H9 (cell line): Measurements from ENCODE around the gene INPP5B. TPM values are rescaled to one million over a fixed set of nuclear protein-coding genes. Genes with fewer than 3 reads are reported as not detected.

ENCODE experiments used
- DNase-seq: peaks from one replicate; pipeline ENCODE4 v3.0.0-alpha.2; 2017
- H2AFZ ChIP-seq: one replicate; pipeline ENCODE4 v1.6.1; 2013; ENCODE audit warnings: mild to moderate bottlenecking, low read length, control low read depth, moderate library complexity
- H2AK5ac ChIP-seq: 2 replicates; pipeline ENCODE4 v1.6.1; 2013; ENCODE audit warnings: low read length, control low read depth, mixed read lengths; ENCODE audit not compliant: insufficient read length
- H2BK120ac ChIP-seq: one replicate; pipeline ENCODE4 v1.6.1; 2013; ENCODE audit warnings: low read depth, mild to moderate bottlenecking, low read length, control low read depth, inconsistent platforms; ENCODE audit not compliant: poor library complexity, severe bottlenecking
- H2BK12ac ChIP-seq: 2 replicates; pipeline ENCODE4 v1.6.1; 2013; ENCODE audit warnings: low read length, control low read depth, mixed read lengths, low read depth; ENCODE audit not compliant: insufficient read length
- H2BK15ac ChIP-seq: 2 replicates; pipeline ENCODE4 v1.6.1; 2013; ENCODE audit warnings: low read depth, low read length, control low read depth
- H2BK20ac ChIP-seq: one replicate; pipeline ENCODE4 v1.6.1; 2013; ENCODE audit warnings: low read depth, mild to moderate bottlenecking, low read length, control low read depth, inconsistent platforms; ENCODE audit not compliant: poor library complexity, severe bottlenecking
- H2BK5ac ChIP-seq: 2 replicates; pipeline ENCODE4 v1.6.1; 2013; ENCODE audit warnings: low read length, control low read depth, mixed read lengths; ENCODE audit not compliant: insufficient read length
- H3K14ac ChIP-seq: 2 replicates; pipeline ENCODE4 v1.6.1; 2013; ENCODE audit warnings: low read length, control low read depth; ENCODE audit not compliant: insufficient read depth
- H3K18ac ChIP-seq: 2 replicates; pipeline ENCODE4 v1.6.1; 2013; ENCODE audit warnings: low read depth, mild to moderate bottlenecking, mixed read lengths, low read length, control low read depth; ENCODE audit not compliant: insufficient read length
- H3K23ac ChIP-seq: 2 replicates; pipeline ENCODE4 v1.6.1; 2013; ENCODE audit warnings: low read length, control low read depth, mixed read lengths, low read depth; ENCODE audit not compliant: insufficient read length
- H3K23me2 ChIP-seq: 2 replicates; pipeline ENCODE4 v1.6.1; 2013; ENCODE audit warnings: low read depth, mild to moderate bottlenecking, mixed read lengths, low read length, control low read depth; ENCODE audit not compliant: insufficient read length, poor library complexity, severe bottlenecking
- H3K27ac ChIP-seq: 2 replicates; pipeline ENCODE4 v1.5.1; 2013; ENCODE audit warnings: low read length, control low read depth, mixed read lengths, low read depth; ENCODE audit not compliant: insufficient read length
- H3K27me3 ChIP-seq: 2 replicates; pipeline ENCODE4 v1.6.1; 2013; ENCODE audit warnings: low read length, control low read depth, inconsistent platforms; ENCODE audit not compliant: insufficient read depth
- H3K4ac ChIP-seq: 2 replicates; pipeline ENCODE4 v1.6.1; 2013; ENCODE audit warnings: low read depth, mild to moderate bottlenecking, control low read depth, inconsistent platforms, low read length, moderate library complexity
- H3K4me1 ChIP-seq: 2 replicates; pipeline ENCODE4 v1.6.1; 2013; ENCODE audit warnings: low read length, control low read depth, inconsistent platforms; ENCODE audit not compliant: insufficient read depth
- H3K4me2 ChIP-seq: 2 replicates; pipeline ENCODE4 v1.6.1; 2013; ENCODE audit warnings: low read length, control low read depth, mixed read lengths; ENCODE audit not compliant: insufficient read length, insufficient read depth
- H3K56ac ChIP-seq: 2 replicates; pipeline ENCODE4 v1.6.1; 2013; ENCODE audit warnings: low read depth, mild to moderate bottlenecking, mixed read lengths, low read length, control low read depth; ENCODE audit not compliant: insufficient read length
- H3K79me1 ChIP-seq: 2 replicates; pipeline ENCODE4 v1.6.1; 2013; ENCODE audit warnings: low read depth, mild to moderate bottlenecking, moderate library complexity, low read length, control low read depth, inconsistent platforms; ENCODE audit not compliant: insufficient read depth, poor library complexity, severe bottlenecking
- H3K79me2 ChIP-seq: 2 replicates; pipeline ENCODE4 v1.6.1; 2013; ENCODE audit warnings: low read length, control low read depth, inconsistent platforms; ENCODE audit not compliant: insufficient read depth
- H3K9ac ChIP-seq: 2 replicates; pipeline ENCODE4 v1.6.1; 2013; ENCODE audit warnings: low read length, control low read depth, mixed read lengths; ENCODE audit not compliant: insufficient read length; ENCODE audit errors: extremely low read depth
- H3K9me3 ChIP-seq: one replicate; pipeline ENCODE4 v1.6.1; 2013; ENCODE audit warnings: low read depth, low read length, inconsistent platforms; ENCODE audit not compliant: control insufficient read depth
- H3T11ph ChIP-seq: one replicate; pipeline ENCODE4 v1.6.1; 2013; ENCODE audit warnings: mild to moderate bottlenecking, low read length, control low read depth, inconsistent platforms
- H4K20me1 ChIP-seq: one replicate; pipeline ENCODE4 v1.6.1; 2013; ENCODE audit not compliant: control insufficient read depth, insufficient read length, insufficient read depth
- H4K5ac ChIP-seq: 2 replicates; pipeline ENCODE4 v1.6.1; 2013; ENCODE audit warnings: low read depth, mild to moderate bottlenecking, mixed read lengths, low read length, control low read depth; ENCODE audit not compliant: insufficient read length
- H4K8ac ChIP-seq: replicated peaks from 2 replicates; pipeline ENCODE4 v1.6.1; 2013; ENCODE audit warnings: low read length, control low read depth, mixed read lengths, low read depth; ENCODE audit not compliant: insufficient read length
- H4K91ac ChIP-seq: 2 replicates; pipeline ENCODE4 v1.6.1; 2013; ENCODE audit warnings: low read depth, mild to moderate bottlenecking, moderate library complexity, mixed read lengths, low read length, control low read depth; ENCODE audit not compliant: insufficient read length
- H3K27ac Mint-ChIP-seq, 3 experiments: 2 replicates in 2 of 3; 3 replicates in 1 of 3; pipeline ENCODE4 v1.8.0; 2020 to 2021; ENCODE audit warnings: mixed read lengths in 3 of 3, mild to moderate bottlenecking in 1 of 3, moderate library complexity in 1 of 3
- H3K27me3 Mint-ChIP-seq: 2 replicates; pipeline ENCODE4 v1.8.0; 2021; ENCODE audit warnings: low read depth, mild to moderate bottlenecking, moderate library complexity, mixed read lengths
- H3K36me3 Mint-ChIP-seq, 3 experiments: 2 replicates in 2 of 3; 3 replicates in 1 of 3; pipeline ENCODE4 v1.8.0; 2020 to 2021; ENCODE audit warnings: low read depth in 3 of 3, mixed read lengths in 3 of 3; ENCODE audit not compliant: insufficient read depth in 1 of 3
- H3K4me1 Mint-ChIP-seq, 2 experiments: 2 replicates each; pipeline ENCODE4 v1.8.0; 2020; ENCODE audit warnings: mixed read lengths in 2 of 2
- H3K4me3 Mint-ChIP-seq, 2 experiments: 2 replicates in 1 of 2; 3 replicates in 1 of 2; pipeline ENCODE4 v1.8.0; 2020 to 2021; ENCODE audit warnings: mild to moderate bottlenecking in 2 of 2, mixed read lengths in 2 of 2, moderate library complexity in 1 of 2
- H3K9me3 Mint-ChIP-seq, 2 experiments: 2 replicates in 1 of 2; 3 replicates in 1 of 2; pipeline ENCODE4 v1.8.0; 2020; ENCODE audit warnings: mild to moderate bottlenecking in 2 of 2, mixed read lengths in 2 of 2, moderate library complexity in 1 of 2
- CTCF ChIP-seq: fragments of 200-600 bp; sonication (generic); conservative IDR thresholded peaks from 3 replicates; pipeline ENCODE4 v1.8.0; 2021; ENCODE audit warnings: antibody characterized with exemption, mild to moderate bottlenecking
- WGBS: extraction: QIAGEN DNeasy Blood & Tissue Kit; methylation state at CpG from one replicate; pipeline ENCODE4 v1.1.7; 2013; ENCODE audit warnings: missing lambda C conversion rate, low lambda C conversion rate, mixed read lengths; ENCODE audit not compliant: insufficient read length; ENCODE audit errors: extremely low coverage; 5-methylcytosine and 5-hydroxymethylcytosine counted together
- total RNA-seq: library from RNA; stranded (reverse); gene quantifications from 2 replicates; pipeline ENCODE4 v1.2.1, GENCODE V29; 2021

INPP5B gene
- total RNA-seq, 1 experiment from 2014 or later, result 28.2 TPM

- H3K23ac ChIP-seq, result no peak overlapping the region
- H3K36me3 Mint-ChIP-seq, result peaks cover 3 to 60% (median 41%) of the 10 kb centered on the region in 3 experiments; a peak in 6 of 7 replicates
- no peak overlapping the region for H3K4me3 Mint-ChIP-seq
- no peak overlapping the region for H3K56ac ChIP-seq
- H3K18ac ChIP-seq, result no peak overlapping the region
- H4K91ac ChIP-seq, result no peak overlapping the region
- no peaks in the 10 kb centered on the region for H3K4me1 Mint-ChIP-seq
- H3K4me1 ChIP-seq, result no peaks in the 10 kb centered on the region
- H3K79me2 ChIP-seq, result no peaks in the 10 kb centered on the region
- TF ChIP-seq CTCF, result no peak
- no peak overlapping the region for H3K14ac ChIP-seq
- H3K27ac Mint-ChIP-seq, result peak overlapping the region in 1 of 3 experiments; percentile 46; a peak in 1 of 7 replicates
- H3T11ph ChIP-seq, result no peak overlapping the region
- WGBS, result no CpG with 5 or more reads among the region's 2 CpGs
- no peak overlapping the region for H3K27ac ChIP-seq
- no peak overlapping the region for H2BK120ac ChIP-seq
- H3K4me2 ChIP-seq, result no peak overlapping the region
- H3K79me1 ChIP-seq, result no peaks in the 10 kb centered on the region
- H2AFZ ChIP-seq, result no peak overlapping the region
- no peak overlapping the region for H2AK5ac ChIP-seq
- no peak overlapping the region for H2BK5ac ChIP-seq
- no peaks in the 10 kb centered on the region for H4K20me1 ChIP-seq
- no peaks in the 10 kb centered on the region for H3K9me3 Mint-ChIP-seq
- H2BK15ac ChIP-seq, result no peak overlapping the region
- H4K5ac ChIP-seq, result no peak overlapping the region
- no peak overlapping the region for H3K4ac ChIP-seq
- no peak for DNase-seq
- H3K27me3 Mint-ChIP-seq, result no peaks in the 10 kb centered on the region
- no peaks in the 10 kb centered on the region for H3K27me3 ChIP-seq
- no peak overlapping the region for H4K8ac ChIP-seq
- no peak overlapping the region for H2BK20ac ChIP-seq
- no peak overlapping the region for H2BK12ac ChIP-seq
- no peaks in the 10 kb centered on the region for H3K23me2 ChIP-seq
- H3K9ac ChIP-seq, result no peak overlapping the region
- H3K9me3 ChIP-seq, result no peaks in the 10 kb centered on the region
Observed at GRCh38 chr1:37868466-37868865, 78.4 kb downstream of the INPP5B start.
